H1 (cell line): ENCODE data around the gene DNAH1. TPM values are rescaled to one million over a fixed set of nuclear protein-coding genes. Genes with fewer than 3 reads are reported as not detected.

Source experiments
- ASH2L ChIP-seq: fragments of 200-600, 300-600 bp; sonication (generic); IDR thresholded peaks from one replicate; pipeline ENCODE4 v1.7.1; 2017; ENCODE audit warnings: low read length
- ATF2 ChIP-seq: IDR thresholded peaks from 2 replicates; pipeline ENCODE4 v1.6.1; 2012; ENCODE audit warnings: low read length, inconsistent platforms
- ATF3 ChIP-seq: IDR thresholded peaks from 2 replicates; pipeline ENCODE4 v1.6.1; 2011; ENCODE audit warnings: low read depth, mild to moderate bottlenecking, low read length; ENCODE audit not compliant: insufficient read depth
- BACH1 ChIP-seq: IDR thresholded peaks from 2 replicates; pipeline ENCODE4 v1.6.1; 2012; ENCODE audit warnings: low read length, improper control_type of control experiment
- BCL11A ChIP-seq, 2 experiments: IDR thresholded peaks; one replicate each; pipeline ENCODE4 v1.6.1; 2011; ENCODE audit warnings: low read depth in 2 of 2, low read length in 2 of 2, mild to moderate bottlenecking in 2 of 2
- BRCA1 ChIP-seq: IDR thresholded peaks from 2 replicates; pipeline ENCODE4 v1.6.1; 2012; ENCODE audit warnings: low read depth, low read length, improper control_type of control experiment
- CHD1 ChIP-seq: IDR thresholded peaks from 2 replicates; pipeline ENCODE4 v1.6.1; 2012; ENCODE audit warnings: low read depth, low read length, improper control_type of control experiment
- CTBP2 ChIP-seq: IDR thresholded peaks from 2 replicates; pipeline ENCODE4 v1.7.0; 2011; ENCODE audit warnings: borderline replicate concordance, mild to moderate bottlenecking, moderate library complexity, mixed read lengths, low read length; ENCODE audit not compliant: insufficient read depth, insufficient read length
- E2F6 ChIP-seq: IDR thresholded peaks from 2 replicates; pipeline ENCODE4 v1.6.1; 2012; ENCODE audit warnings: inconsistent platforms
- GABPA ChIP-seq: IDR thresholded peaks from 2 replicates; pipeline ENCODE4 v1.6.1; 2011; ENCODE audit warnings: mild to moderate bottlenecking, low read length, moderate library complexity, borderline replicate concordance; ENCODE audit not compliant: insufficient read depth
- JUN ChIP-seq: IDR thresholded peaks from 2 replicates; pipeline ENCODE4 v1.6.1; 2011; ENCODE audit warnings: low read depth, mild to moderate bottlenecking, improper control_type of control experiment, low read length
- JUND ChIP-seq: IDR thresholded peaks from 2 replicates; pipeline ENCODE4 v1.6.1; 2011; ENCODE audit warnings: mild to moderate bottlenecking, improper control_type of control experiment, low read length
- NANOG ChIP-seq: IDR thresholded peaks from 2 replicates; pipeline ENCODE4 v1.6.1; 2011; ENCODE audit warnings: low read length, low read depth, mild to moderate bottlenecking, inconsistent platforms; ENCODE audit not compliant: insufficient read depth, poor library complexity, severe bottlenecking
- NRF1 ChIP-seq: IDR thresholded peaks from 2 replicates; pipeline ENCODE4 v1.6.1; 2011; ENCODE audit warnings: mild to moderate bottlenecking, low read depth, low read length, improper control_type of control experiment
- POU5F1 ChIP-seq: IDR thresholded peaks from 2 replicates; pipeline ENCODE4 v1.6.1; 2011; ENCODE audit warnings: low read depth, mild to moderate bottlenecking, low read length, moderate library complexity
- RBBP5 ChIP-seq: IDR thresholded peaks from 2 replicates; pipeline ENCODE4 v1.7.1; 2012; ENCODE audit warnings: low read depth, mild to moderate bottlenecking, inconsistent platforms, low read length, moderate library complexity, borderline replicate concordance
- RFX5 ChIP-seq: IDR thresholded peaks from 2 replicates; pipeline ENCODE4 v1.6.1; 2011; ENCODE audit warnings: low read depth, low read length, improper control_type of control experiment, borderline replicate concordance
- SAP30 ChIP-seq: fragments of 300-600 bp; sonication (generic); IDR thresholded peaks from 2 replicates; pipeline ENCODE4 v1.7.1; 2012; ENCODE audit warnings: low read length, moderate library complexity, mild to moderate bottlenecking, inconsistent platforms; ENCODE audit not compliant: insufficient read depth, insufficient replicate concordance
- SIRT6 ChIP-seq: IDR thresholded peaks from one replicate; pipeline ENCODE4 v1.7.1; 2012; ENCODE audit warnings: low read length, inconsistent platforms
- SP1 ChIP-seq: IDR thresholded peaks from 2 replicates; pipeline ENCODE4 v1.6.1; 2011; ENCODE audit warnings: low read depth, low read length
- SP4 ChIP-seq: IDR thresholded peaks from 2 replicates; pipeline ENCODE4 v1.6.1; 2012; ENCODE audit warnings: low read length, inconsistent platforms
- SRF ChIP-seq: IDR thresholded peaks from 2 replicates; pipeline ENCODE4 v1.6.1; 2011; ENCODE audit warnings: mild to moderate bottlenecking, low read depth, low read length, moderate library complexity
- TAF1 ChIP-seq: IDR thresholded peaks from 2 replicates; pipeline ENCODE4 v1.6.1; 2011; ENCODE audit warnings: mild to moderate bottlenecking, low read depth, low read length
- polyA plus RNA-seq, 7 experiments: library from polyadenylated mRNA; depleted of rRNA in 3 of 7; stranded (reverse) in 5 of 7; unstranded in 2 of 7; fragments of >200 nt in 5 of 7; fragments of 200-250 nt in 2 of 7; gene quantifications; 1 replicate in 5 of 7; 2 replicates in 1 of 7; 4 replicates in 1 of 7; pipeline versions ENCODE4 v1.2.1 to v1.2.3, GENCODE V29; 2011 to 2013; ENCODE audit warnings: missing spikeins in 2 of 7, mixed read lengths in 2 of 7
- total RNA-seq: library from RNA; stranded (reverse); fragmentation: NEBNext Ultra II Directional; extraction: Animal tissue kit (Norgen Biotek cat#: 25700); gene quantifications from 2 replicates; pipeline ENCODE4 v1.2.1, GENCODE V29; 2021

Gene DNAH1
- total and polyA plus RNA-seq, 2 of the 8 experiments (the other 6 are each of a cell fraction or from before 2014, with no cell fraction given): 1.0 to 1.5 TPM

GRCh38 chr3:52278510-52279069 lies 37.5 kb upstream of the DNAH1 start, which contains the start of gene WDR82 (continued):
- TF ChIP-seq POU5F1: no peak
- TF ChIP-seq GABPA: no peak
- TF ChIP-seq E2F6: no peak
- no peak for TF ChIP-seq RFX5
- TF ChIP-seq SP1: no peak
- no peak for TF ChIP-seq CHD1
- TF ChIP-seq ASH2L: peak; percentile 33
- TF ChIP-seq RBBP5: peak; percentile 8; the same call in 1 of the 2 replicates
- TF ChIP-seq JUND: peak; percentile 65
- no peak for TF ChIP-seq SIRT6
- no peak for TF ChIP-seq BCL11A (IDR thresholded peaks at IDR 0.05; ENCODE audit: low read depth in 2 of 2, low read length in 2 of 2)
- TF ChIP-seq TAF1: peak; percentile 97
- no peak for TF ChIP-seq NANOG
- TF ChIP-seq SRF: no peak
- peak; percentile 70 for TF ChIP-seq ATF2
- TF ChIP-seq BACH1: peak; percentile 62
- no peak for TF ChIP-seq BRCA1
- TF ChIP-seq SP4: 0 out of 2 replicates have a peak, but pooled peaks have one; percentile 37
- no peak for TF ChIP-seq CTBP2
- no peak for TF ChIP-seq NRF1
- no peak for TF ChIP-seq SAP30
- TF ChIP-seq ATF3: no peak
- no peak for TF ChIP-seq JUN
